Endothelial cell of umbilical vein (primary cell): ENCODE results near the gene MSH3. TPM values are rescaled to one million over a fixed set of nuclear protein-coding genes. Genes with fewer than 3 reads are reported as not detected.

Experiments used
- BruUV-seq: library from RNA; stranded (reverse); fragments of 400-500 nt; replicated peaks from 2 replicates; lab custom pipeline; 2021; lab: Mats Ljungman, UMichigan
- CTCF ChIA-PET: fragments of 300-600, 350-600 bp; sonication (Branson Sonifier 250); formaldehyde crosslinking; loops from one replicate; lab custom pipeline; 2021; ENCODE audit warnings: antibody characterized with exemption, inconsistent platforms; lab: Charles Lee
- POLR2A ChIA-PET: fragments of 300-600, 350-600 bp; sonication (Branson Sonifier 250); formaldehyde crosslinking; loops from one replicate; lab custom pipeline; 2021; ENCODE audit warnings: antibody characterized with exemption, inconsistent platforms; lab: Charles Lee
- DNase-seq: peaks from one replicate; pipeline ENCODE4 v3.0.0-alpha.2; 2011; ENCODE audit warnings: low read depth, low spot score
- FAIRE-seq: peaks from 2 replicates; lab custom pipeline; 2011; peaks lifted over from hg19 to GRCh38; lab: Jason Lieb, UNC
- H2AFZ ChIP-seq: 2 replicates; pipeline ENCODE4 v1.6.0; 2012; ENCODE audit warnings: low read depth, low read length, control low read depth, inconsistent platforms
- H3K27ac ChIP-seq: 2 replicates; pipeline ENCODE4 v1.5.1; 2011; ENCODE audit warnings: low read depth, mild to moderate bottlenecking, control low read depth, low read length, moderate library complexity; ENCODE audit not compliant: insufficient read depth
- H3K27me3 ChIP-seq, 2 experiments: 2 replicates each; pipeline versions ENCODE4 v1.6.0 to v1.6.1; 2011; ENCODE audit warnings: low read length in 2 of 2, mixed read lengths in 1 of 2; ENCODE audit not compliant: control insufficient read depth in 2 of 2, insufficient read depth in 2 of 2
- H3K36me3 ChIP-seq, 2 experiments: 2 replicates in 1 of 2; 3 replicates in 1 of 2; pipeline ENCODE4 v1.5.1; 2011; ENCODE audit warnings: low read length in 2 of 2, mild to moderate bottlenecking in 1 of 2, moderate library complexity in 1 of 2; ENCODE audit not compliant: control insufficient read depth in 2 of 2, insufficient read depth in 2 of 2; ENCODE audit errors: extremely low read depth in 1 of 2
- H3K4me1 ChIP-seq: 3 replicates; pipeline ENCODE4 v1.5.1; 2011; ENCODE audit warnings: mild to moderate bottlenecking, low read length; ENCODE audit not compliant: control insufficient read depth, insufficient read depth; ENCODE audit errors: extremely low read depth
- H3K4me2 ChIP-seq: 2 replicates; pipeline ENCODE4 v1.6.1; 2011; ENCODE audit warnings: low read length, control low read depth, mixed read lengths; ENCODE audit not compliant: insufficient read depth
- H3K4me3 ChIP-seq, 3 experiments: fragments of 200-600 bp in 1 of 3; sonication (generic), shearing (Covaris generic) in 1 of 3; replicated peaks in 1 of 3; 2 replicates each; pipeline ENCODE4 v1.5.1; 2011 to 2016; ENCODE audit warnings: control low read depth in 3 of 3, low read length in 3 of 3, mild to moderate bottlenecking in 2 of 3, inconsistent platforms in 1 of 3, low read depth in 1 of 3, moderate library complexity in 1 of 3; ENCODE audit not compliant: insufficient read depth in 1 of 3
- H3K79me2 ChIP-seq: 2 replicates; pipeline ENCODE4 v1.6.0; 2012; ENCODE audit warnings: low read length, inconsistent platforms; ENCODE audit not compliant: control insufficient read depth, insufficient read depth
- H3K9ac ChIP-seq: replicated peaks from 2 replicates; pipeline ENCODE3; 2011; ENCODE audit warnings: low read length, control low read depth; ENCODE audit not compliant: insufficient read depth; ENCODE audit errors: extremely low read depth
- H3K9me1 ChIP-seq: replicated peaks from 3 replicates; pipeline ENCODE4 v1.6.0; 2011; ENCODE audit warnings: mild to moderate bottlenecking, low read length; ENCODE audit not compliant: control insufficient read depth, insufficient read depth; ENCODE audit errors: extremely low read depth
- H3K9me3 ChIP-seq: replicated peaks from 2 replicates; pipeline ENCODE4 v1.5.1; 2012; ENCODE audit warnings: low read length, inconsistent platforms; ENCODE audit not compliant: control insufficient read depth, insufficient read depth
- H4K20me1 ChIP-seq: replicated peaks from 2 replicates; pipeline ENCODE3; 2011; ENCODE audit warnings: mild to moderate bottlenecking, low read length; ENCODE audit not compliant: control insufficient read depth, insufficient read depth; ENCODE audit errors: extremely low read depth
- EZH2 ChIP-seq: IDR thresholded peaks from 2 replicates; pipeline ENCODE4 v1.6.1; 2012; ENCODE audit warnings: borderline replicate concordance, low read depth, mild to moderate bottlenecking, moderate library complexity, low read length, inconsistent platforms; ENCODE audit not compliant: severe bottlenecking
- FOS ChIP-seq: IDR thresholded peaks from 2 replicates; pipeline ENCODE4 v1.6.1; 2011; ENCODE audit warnings: mild to moderate bottlenecking, low read length, moderate library complexity, borderline replicate concordance; ENCODE audit not compliant: insufficient read depth
- GATA2 ChIP-seq: IDR thresholded peaks from 2 replicates; pipeline ENCODE4 v1.7.0; 2011; ENCODE audit warnings: low read depth, mild to moderate bottlenecking, moderate library complexity, mixed read lengths, low read length; ENCODE audit not compliant: insufficient read length, insufficient read depth
- JUN ChIP-seq: IDR thresholded peaks from 2 replicates; pipeline ENCODE4 v1.6.1; 2011; ENCODE audit warnings: borderline replicate concordance, low read depth; ENCODE audit not compliant: insufficient read length, insufficient read depth
- MAX ChIP-seq: IDR thresholded peaks from 2 replicates; pipeline ENCODE4 v1.6.1; 2011; ENCODE audit not compliant: insufficient read depth, insufficient read length
- MYC ChIP-seq: IDR thresholded peaks from one replicate; pipeline ENCODE4 v1.6.1; 2011; ENCODE audit warnings: mild to moderate bottlenecking, low read depth, low read length
- POLR2A ChIP-seq: IDR thresholded peaks from 2 replicates; pipeline ENCODE4 v1.6.1; 2012; ENCODE audit warnings: low read depth, mild to moderate bottlenecking, control low read depth, low read length
- POLR2AphosphoS5 ChIP-seq: IDR thresholded peaks from 2 replicates; pipeline ENCODE4 v1.6.1; 2012; ENCODE audit warnings: low read depth, mild to moderate bottlenecking, control low read depth, low read length, moderate library complexity; ENCODE audit not compliant: insufficient read depth
- dilution Hi-C: fragments of 300-500 bp; cut with MboI; formaldehyde crosslinking; loops from one replicate; pipeline ENCODE4 v1.15.0; 2019; ENCODE audit warnings: low sequenced_read_pairs; ENCODE audit not compliant: extremely low pct_ligation_motif_present
- intact Hi-C: fragments of 100-400 bp; cut with micrococcal nuclease; formaldehyde crosslinking; loops from one replicate; pipeline ENCODE4 v1.10.0; 2022
- polyA plus RNA-seq, 4 experiments: library from polyadenylated mRNA; depleted of rRNA in 3 of 4; stranded (reverse) in 3 of 4; unstranded in 1 of 4; fragments of >200 nt; gene quantifications; 2 replicates each; pipeline versions ENCODE4 v1.2.1 to v1.2.3, GENCODE V29; 2011 to 2012; ENCODE audit warnings: missing spikeins in 1 of 4
- total RNA-seq: library from RNA; stranded (reverse); gene quantifications from 2 replicates; pipeline ENCODE4 v1.2.3, GENCODE V29; 2021
- TF ChIP-seq, protein P1 (sequence below), 2 donors: IDR thresholded peaks; 1 replicate in 1 of 2; 2 replicates in 1 of 2; pipeline ENCODE4 v1.5.1; 2011; ENCODE audit warnings: low read length in 2 of 2, mild to moderate bottlenecking in 2 of 2, moderate library complexity in 2 of 2, control low read depth in 1 of 2, inconsistent platforms in 1 of 2, low read depth in 1 of 2; ENCODE audit not compliant: insufficient read depth in 1 of 2; ENCODE audit errors: extremely low read depth in 1 of 2

Gene MSH3
- total and polyA plus RNA-seq, 2 donors (not counting 3 experiments of a cell fraction or from before 2014, with no cell fraction given): 2.0 to 13.0 TPM

DNA sequence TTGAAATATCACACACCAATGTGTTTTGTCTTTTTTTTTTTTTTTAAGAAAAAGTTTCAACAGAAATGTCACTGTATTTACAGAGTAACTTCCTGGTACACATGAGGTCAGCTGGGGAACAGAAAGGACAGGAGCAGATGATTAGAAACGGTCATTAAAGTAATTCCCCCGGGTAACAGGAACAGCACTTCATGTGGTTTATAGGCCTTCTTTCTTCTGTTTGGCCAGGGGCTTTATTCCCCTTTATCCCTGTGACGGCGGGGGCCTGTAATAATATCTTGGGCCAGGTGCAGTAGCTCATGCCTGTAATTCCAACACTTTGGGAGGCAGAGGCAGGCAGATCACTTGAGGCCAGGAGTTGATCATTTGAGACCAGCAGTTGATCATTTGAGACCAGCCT lies 30.5 kb upstream of the MSH3 start:
- H3K36me3 ChIP-seq: no peaks in the 10 kb centered on the region
- no peaks in the 10 kb centered on the region for H3K27me3 ChIP-seq
- BruUV-seq: no TSS peak
- ChIA-PET POLR2A (no interaction called here), CTCF (no interaction called here)
- intact Hi-C loops (no loop called here), dilution Hi-C loops (no loop called here)
- no peaks in the 10 kb centered on the region for H3K79me2 ChIP-seq
- no peak for DNase-seq
- H3K4me1 ChIP-seq: no peaks in the 10 kb centered on the region
- H3K9ac ChIP-seq: no peak overlapping the region
- no peak for FAIRE-seq
- H2AFZ ChIP-seq: no peak overlapping the region
- H3K4me2 ChIP-seq: no peak overlapping the region
- H3K27ac ChIP-seq: no peak overlapping the region
- H3K9me3 ChIP-seq: no peaks in the 10 kb centered on the region
- H3K9me1 ChIP-seq: no peaks in the 10 kb centered on the region
- H3K4me3 ChIP-seq: no peak overlapping the region
- no peaks in the 10 kb centered on the region for H4K20me1 ChIP-seq
- no peak for TF ChIP-seq MYC
- no peak for TF ChIP-seq POLR2A
- TF ChIP-seq EZH2: no peak
- no peak for TF ChIP-seq MAX
- TF ChIP-seq, protein P1, sequence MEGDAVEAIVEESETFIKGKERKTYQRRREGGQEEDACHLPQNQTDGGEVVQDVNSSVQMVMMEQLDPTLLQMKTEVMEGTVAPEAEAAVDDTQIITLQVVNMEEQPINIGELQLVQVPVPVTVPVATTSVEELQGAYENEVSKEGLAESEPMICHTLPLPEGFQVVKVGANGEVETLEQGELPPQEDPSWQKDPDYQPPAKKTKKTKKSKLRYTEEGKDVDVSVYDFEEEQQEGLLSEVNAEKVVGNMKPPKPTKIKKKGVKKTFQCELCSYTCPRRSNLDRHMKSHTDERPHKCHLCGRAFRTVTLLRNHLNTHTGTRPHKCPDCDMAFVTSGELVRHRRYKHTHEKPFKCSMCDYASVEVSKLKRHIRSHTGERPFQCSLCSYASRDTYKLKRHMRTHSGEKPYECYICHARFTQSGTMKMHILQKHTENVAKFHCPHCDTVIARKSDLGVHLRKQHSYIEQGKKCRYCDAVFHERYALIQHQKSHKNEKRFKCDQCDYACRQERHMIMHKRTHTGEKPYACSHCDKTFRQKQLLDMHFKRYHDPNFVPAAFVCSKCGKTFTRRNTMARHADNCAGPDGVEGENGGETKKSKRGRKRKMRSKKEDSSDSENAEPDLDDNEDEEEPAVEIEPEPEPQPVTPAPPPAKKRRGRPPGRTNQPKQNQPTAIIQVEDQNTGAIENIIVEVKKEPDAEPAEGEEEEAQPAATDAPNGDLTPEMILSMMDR (IDR thresholded peaks at IDR 0.05; ENCODE audit: extremely low read depth in 1 of 2, insufficient read depth in 1 of 2, low read depth in 1 of 2, low read length in 2 of 2): no peak
- no peak for TF ChIP-seq JUN
- TF ChIP-seq GATA2: no peak
- TF ChIP-seq POLR2AphosphoS5: no peak
- TF ChIP-seq FOS: no peak
